ENCODE data around the gene ULK2.

ULK2 gene

GRCh38 chr17:19805006-19805405 is 62.7 kb downstream of the ULK2 start:
- no peak for ATAC-seq
- no peak for TF ChIP-seq ISL1 (CRISPR knock-in tag; IDR thresholded peaks at IDR 0.05)
- TF ChIP-seq CSDC2 (CRISPR knock-in tag; IDR thresholded peaks at IDR 0.05), result no peak
- no peak for TF ChIP-seq OSR1 (CRISPR knock-in tag; IDR thresholded peaks at IDR 0.05)
- TF ChIP-seq PATZ1 (CRISPR knock-in tag; IDR thresholded peaks at IDR 0.05; ENCODE audit: borderline replicate concordance), result no peak
- TF ChIP-seq RARB (CRISPR knock-in tag; IDR thresholded peaks at IDR 0.05), result no peak
- TF ChIP-seq ZNF8 (CRISPR knock-in tag; IDR thresholded peaks at IDR 0.05), result no peak
- no peak for TF ChIP-seq SNAI2 (CRISPR knock-in tag; IDR thresholded peaks at IDR 0.05)
- no peak for TF ChIP-seq TCF4 (CRISPR knock-in tag; IDR thresholded peaks at IDR 0.05; ENCODE audit: borderline replicate concordance)
- no peak for TF ChIP-seq POU6F1 (CRISPR knock-in tag; IDR thresholded peaks at IDR 0.05; ENCODE audit: borderline replicate concordance, low read depth)
- TF ChIP-seq ESRRG (CRISPR knock-in tag; IDR thresholded peaks at IDR 0.05), result no peak

GRCh38 chr17:19800571-19800970 is 67.2 kb downstream of the ULK2 start:
- no peak for TF ChIP-seq ZFP3 (CRISPR knock-in tag; IDR thresholded peaks at IDR 0.05)
- TF ChIP-seq ZNF565 (CRISPR knock-in tag; conservative IDR thresholded peaks at IDR 0.05; ENCODE audit: low read depth), result no peak
- no peak for TF ChIP-seq PATZ1 (CRISPR knock-in tag; IDR thresholded peaks at IDR 0.05; ENCODE audit: borderline replicate concordance)
- no peak for TF ChIP-seq PPARA (CRISPR knock-in tag; IDR thresholded peaks at IDR 0.05; ENCODE audit: borderline replicate concordance)
- no peak for TF ChIP-seq ISL1 (CRISPR knock-in tag; IDR thresholded peaks at IDR 0.05)
- no peak for TF ChIP-seq ZFP30 (CRISPR knock-in tag; IDR thresholded peaks at IDR 0.05)
- no peak for TF ChIP-seq POU6F1 (CRISPR knock-in tag; IDR thresholded peaks at IDR 0.05; ENCODE audit: borderline replicate concordance, low read depth)
- no peak for TF ChIP-seq ZNF70 (CRISPR knock-in tag; IDR thresholded peaks at IDR 0.05)
- no peak for TF ChIP-seq SNAI2 (CRISPR knock-in tag; IDR thresholded peaks at IDR 0.05)
- TF ChIP-seq ARNTL (CRISPR knock-in tag; IDR thresholded peaks at IDR 0.05; ENCODE audit: borderline replicate concordance, low read depth), result no peak
- ATAC-seq, result no peak

- ATAC-seq, result no peak
- TF ChIP-seq PATZ1 (CRISPR knock-in tag; IDR thresholded peaks at IDR 0.05; ENCODE audit: borderline replicate concordance) (no peak), ZNF70 (CRISPR knock-in tag; IDR thresholded peaks at IDR 0.05) (no peak), TCF4 (CRISPR knock-in tag; IDR thresholded peaks at IDR 0.05; ENCODE audit: borderline replicate concordance) (no peak), ZFP3 (CRISPR knock-in tag; IDR thresholded peaks at IDR 0.05) (no peak), ZNF8 (CRISPR knock-in tag; IDR thresholded peaks at IDR 0.05) (no peak), ARNTL (CRISPR knock-in tag; IDR thresholded peaks at IDR 0.05; ENCODE audit: borderline replicate concordance, low read depth) (no peak), SNAI2 (CRISPR knock-in tag; IDR thresholded peaks at IDR 0.05) (no peak), ZFP30 (CRISPR knock-in tag; IDR thresholded peaks at IDR 0.05) (no peak), TSHZ2 (CRISPR knock-in tag; IDR thresholded peaks at IDR 0.05) (no peak), POU6F1 (CRISPR knock-in tag; IDR thresholded peaks at IDR 0.05; ENCODE audit: borderline replicate concordance, low read depth) (no peak), ZC3H10 (CRISPR knock-in tag; IDR thresholded peaks at IDR 0.05) (no peak), CREB5 (CRISPR knock-in tag; IDR thresholded peaks at IDR 0.05; ENCODE audit: low read depth) (no peak), CSRNP3 (CRISPR knock-in tag; IDR thresholded peaks at IDR 0.05) (no peak), CSDC2 (CRISPR knock-in tag; IDR thresholded peaks at IDR 0.05) (no peak)
Observed at GRCh38 chr17:19799796-19800195, 67.9 kb downstream of the ULK2 start.

Data from SK-N-SH treated with all-trans-retinoic acid at 6 μM for 48 hours (cell line).